SKM-1 (cell line): ENCODE data around the gene UPK1B.

ENCODE experiments used
- DNase-seq: peaks from one replicate; lab custom pipeline; 2025; ENCODE audit not compliant: unreplicated experiment; lab: John Stamatoyannopoulos, UW

UPK1B gene

GRCh38 chr3:119245778-119246177 lies 72.4 kb downstream of the UPK1B start:
- DNase-seq = no peak
